Mesenchymal stem cell (in vitro differentiated cells and primary cell): Measurements from ENCODE around the gene LRRC26.

Experiments
- DNase-seq: peaks from one replicate; pipeline ENCODE4 v3.0.0-alpha.2; 2013
- H2AFZ ChIP-seq: one replicate; pipeline ENCODE4 v1.6.1; 2013; ENCODE audit warnings: low read depth, mild to moderate bottlenecking, control low read depth, inconsistent platforms, low read length, moderate library complexity
- H2AK5ac ChIP-seq: 2 replicates; pipeline ENCODE4 v1.6.1; 2013; ENCODE audit warnings: low read length, moderate library complexity, mild to moderate bottlenecking, inconsistent platforms; ENCODE audit not compliant: severe bottlenecking
- H2BK120ac ChIP-seq: one replicate; pipeline ENCODE4 v1.6.1; 2013; ENCODE audit warnings: low read depth, mild to moderate bottlenecking, inconsistent platforms, low read length, moderate library complexity
- H2BK12ac ChIP-seq, 2 experiments: one replicate each; pipeline ENCODE4 v1.6.1; 2013; ENCODE audit warnings: inconsistent platforms in 2 of 2, low read length in 2 of 2, mild to moderate bottlenecking in 2 of 2, moderate library complexity in 2 of 2, control low read depth in 1 of 2
- H2BK15ac ChIP-seq: one replicate; pipeline ENCODE4 v1.6.1; 2013; ENCODE audit warnings: mild to moderate bottlenecking, low read depth, inconsistent platforms; ENCODE audit not compliant: poor library complexity, severe bottlenecking
- H2BK5ac ChIP-seq: 2 replicates; pipeline ENCODE4 v1.6.1; 2013; ENCODE audit warnings: low read depth, mild to moderate bottlenecking, low read length, control low read depth, inconsistent platforms; ENCODE audit not compliant: poor library complexity, severe bottlenecking
- H3K14ac ChIP-seq, 2 experiments: one replicate each; pipeline ENCODE4 v1.6.1; 2013; ENCODE audit warnings: inconsistent platforms in 2 of 2, low read length in 2 of 2, control low read depth in 1 of 2, mild to moderate bottlenecking in 1 of 2, moderate library complexity in 1 of 2
- H3K18ac ChIP-seq, 2 experiments: one replicate each; pipeline ENCODE4 v1.6.1; 2013; ENCODE audit warnings: inconsistent platforms in 2 of 2, low read length in 2 of 2, control low read depth in 1 of 2, low read depth in 1 of 2, mild to moderate bottlenecking in 1 of 2
- H3K23ac ChIP-seq, 2 experiments: one replicate each; pipeline ENCODE4 v1.6.1; 2013; ENCODE audit warnings: inconsistent platforms in 2 of 2, low read length in 2 of 2, mild to moderate bottlenecking in 2 of 2, moderate library complexity in 2 of 2, control low read depth in 1 of 2
- H3K27ac ChIP-seq: 2 replicates; pipeline ENCODE4 v1.5.1; 2013; ENCODE audit warnings: mild to moderate bottlenecking, moderate library complexity, low read length, control low read depth, inconsistent platforms; ENCODE audit not compliant: poor library complexity, severe bottlenecking
- H3K27me3 ChIP-seq, 2 experiments: 2 replicates each; pipeline versions ENCODE4 v1.6.1 to v1.7.0; 2013; ENCODE audit warnings: low read length in 2 of 2, mild to moderate bottlenecking in 2 of 2, moderate library complexity in 2 of 2, control low read depth in 1 of 2, inconsistent platforms in 1 of 2; ENCODE audit not compliant: control insufficient read depth in 1 of 2, insufficient read depth in 1 of 2
- H3K36me3 ChIP-seq, 2 experiments: 2 replicates each; pipeline versions ENCODE4 v1.6.1 to v1.7.0; 2013; ENCODE audit warnings: low read length in 2 of 2, control low read depth in 1 of 2, inconsistent platforms in 1 of 2, low read depth in 1 of 2, mild to moderate bottlenecking in 1 of 2; ENCODE audit not compliant: insufficient read depth in 2 of 2, control insufficient read depth in 1 of 2
- H3K4ac ChIP-seq, 2 experiments: one replicate each; pipeline ENCODE4 v1.6.1; 2013; ENCODE audit warnings: inconsistent platforms in 2 of 2, low read length in 2 of 2, mild to moderate bottlenecking in 2 of 2, moderate library complexity in 2 of 2, control low read depth in 1 of 2, low read depth in 1 of 2
- H3K4me1 ChIP-seq: 2 replicates; pipeline ENCODE4 v1.6.1; 2013; ENCODE audit warnings: low read depth, low read length, control low read depth; ENCODE audit not compliant: control insufficient read depth, insufficient read depth
- H3K4me2 ChIP-seq: 2 replicates; pipeline ENCODE4 v1.6.1; 2013; ENCODE audit warnings: low read length, mild to moderate bottlenecking, inconsistent platforms; ENCODE audit not compliant: poor library complexity, severe bottlenecking
- H3K4me3 ChIP-seq, 2 experiments: 2 replicates each; pipeline versions ENCODE4 v1.5.1 to v1.7.0; 2013; ENCODE audit warnings: low read length in 2 of 2, mild to moderate bottlenecking in 2 of 2, control low read depth in 1 of 2, low read depth in 1 of 2; ENCODE audit not compliant: insufficient read depth in 1 of 2
- H3K79me1 ChIP-seq: replicated peaks from 2 replicates; pipeline ENCODE4 v1.6.1; 2013; ENCODE audit warnings: mild to moderate bottlenecking, control low read depth, low read length, inconsistent platforms; ENCODE audit not compliant: poor library complexity, severe bottlenecking
- H3K9ac ChIP-seq: 2 replicates; pipeline ENCODE4 v1.7.0; 2013; ENCODE audit warnings: mild to moderate bottlenecking, low read length, moderate library complexity
- H3K9me3 ChIP-seq: 2 replicates; pipeline ENCODE4 v1.7.0; 2013; ENCODE audit warnings: mild to moderate bottlenecking, low read length; ENCODE audit not compliant: control insufficient read depth
- H4K8ac ChIP-seq: one replicate; pipeline ENCODE4 v1.6.1; 2013; ENCODE audit warnings: inconsistent platforms, mild to moderate bottlenecking, low read length, moderate library complexity
- H4K91ac ChIP-seq: one replicate; pipeline ENCODE4 v1.6.1; 2013; ENCODE audit warnings: mild to moderate bottlenecking, low read length, inconsistent platforms
- WGBS: methylation state at CpG from one replicate; pipeline ENCODE4 v1.1.7; 2013; ENCODE audit warnings: mixed read lengths; 5-methylcytosine and 5-hydroxymethylcytosine counted together

Gene LRRC26

DNA sequence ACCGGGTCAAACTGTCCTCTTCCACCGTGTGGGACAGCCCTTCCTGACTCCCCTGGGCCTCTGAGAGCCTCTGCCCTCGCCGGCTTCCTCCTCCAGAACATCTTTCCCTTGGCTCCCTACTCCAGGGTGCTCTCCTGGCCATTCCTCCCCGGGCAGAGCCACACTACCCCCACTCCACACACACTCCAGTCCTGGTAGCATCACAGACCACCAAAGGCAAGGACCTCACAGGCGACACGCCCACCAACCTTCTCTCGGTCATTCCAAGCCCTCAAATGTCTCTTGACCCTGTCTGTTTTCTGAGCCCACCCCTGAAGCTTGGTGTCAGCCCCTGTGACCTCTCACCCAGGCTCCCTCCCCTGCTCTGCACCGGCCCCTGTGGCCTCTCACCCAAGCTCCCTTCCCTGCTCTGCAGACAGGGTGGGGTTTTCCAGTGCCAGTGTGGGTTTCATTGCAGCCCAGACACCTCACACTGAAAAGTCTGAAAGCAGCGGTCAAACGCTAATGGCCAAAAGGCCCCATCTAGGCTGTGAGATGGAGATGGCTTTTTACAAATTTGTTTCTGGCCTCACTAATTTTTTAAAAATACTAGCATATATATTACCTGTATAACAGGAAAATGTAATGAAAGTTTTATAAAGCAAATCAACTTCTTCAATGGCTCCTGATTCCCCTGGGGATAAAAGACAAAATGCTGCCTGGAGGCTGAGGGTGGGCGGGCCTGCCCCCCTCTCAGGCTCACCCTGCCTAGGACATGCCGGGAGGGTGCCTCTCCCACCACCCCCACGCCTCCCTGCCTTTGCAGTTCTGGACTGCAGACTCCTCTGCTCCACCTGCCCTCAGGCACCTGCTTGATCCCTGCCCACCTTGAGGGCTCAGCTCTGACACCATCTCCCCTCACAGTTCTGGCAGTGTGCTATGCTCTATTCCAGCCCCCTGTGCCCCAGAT, 10.5 kb downstream of the LRRC26 start:
- no peak overlapping the region for H3K4ac ChIP-seq
- H3K36me3 ChIP-seq, result peaks cover 0 to 4% of the 10 kb centered on the region in 2 experiments
- H3K4me3 ChIP-seq, result no peak overlapping the region
- H2BK12ac ChIP-seq, result no peak overlapping the region
- H2BK15ac ChIP-seq, result no peak overlapping the region
- no peak overlapping the region for H3K18ac ChIP-seq
- DNase-seq, result no peak
- H3K14ac ChIP-seq, result no peak overlapping the region
- WGBS, result 49% methylated on average over 12 of the region's 14 CpGs
- H3K4me2 ChIP-seq, result no peak overlapping the region
- no peaks in the 10 kb centered on the region for H3K79me1 ChIP-seq
- H4K8ac ChIP-seq, result no peak overlapping the region
- no peak overlapping the region for H3K23ac ChIP-seq
- no peak overlapping the region for H2AFZ ChIP-seq
- no peaks in the 10 kb centered on the region for H3K9me3 ChIP-seq
- no peak overlapping the region for H2BK5ac ChIP-seq
- H4K91ac ChIP-seq, result no peak overlapping the region
- no peak overlapping the region for H3K27ac ChIP-seq
- H2BK120ac ChIP-seq, result no peak overlapping the region
- H3K27me3 ChIP-seq, result peaks cover 84 to 92% of the 10 kb centered on the region in 2 experiments
- no peak overlapping the region for H2AK5ac ChIP-seq
- peaks cover 27% of the 10 kb centered on the region for H3K4me1 ChIP-seq
- H3K9ac ChIP-seq, result no peak overlapping the region

DNA sequence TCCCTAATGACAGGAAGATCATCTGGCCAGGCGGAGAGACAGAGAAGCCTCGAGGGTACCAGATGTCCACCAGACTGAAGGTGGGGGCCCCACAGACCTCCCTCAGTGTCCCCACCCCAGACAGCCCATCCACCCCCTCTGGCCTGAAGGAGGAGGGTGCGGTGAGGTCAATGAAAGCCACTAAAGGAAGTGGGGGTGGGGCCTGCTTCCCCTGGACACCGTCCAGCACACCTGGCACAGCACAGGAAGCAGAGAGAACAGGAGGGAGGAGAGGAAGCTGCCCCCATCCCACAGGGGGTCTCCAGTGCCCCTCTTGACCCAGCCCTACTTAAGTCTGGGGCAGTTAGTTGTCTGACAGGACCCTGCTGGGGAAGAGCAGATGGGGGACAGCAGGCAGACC, 11.2 kb downstream of the LRRC26 start:
- Histone ChIP-seq H3K9ac (no peak overlapping the region), H4K8ac (no peak overlapping the region), H3K14ac (no peak overlapping the region), H3K4ac (no peak overlapping the region), H3K4me3 (no peak overlapping the region), H2AK5ac (no peak overlapping the region), H2BK5ac (no peak overlapping the region), H2BK120ac (no peak overlapping the region), H3K9me3 (no peaks in the 10 kb centered on the region), H3K4me1 (peaks cover 27% of the 10 kb centered on the region), H3K18ac (no peak overlapping the region), H4K91ac (no peak overlapping the region), H3K23ac (no peak overlapping the region), H3K36me3 (peaks cover 0 to 4% of the 10 kb centered on the region in 2 experiments), H2AFZ (no peak overlapping the region), H2BK12ac (no peak overlapping the region), H3K27me3 (peaks cover 77 to 85% of the 10 kb centered on the region in 2 experiments), H3K79me1 (no peaks in the 10 kb centered on the region), H3K27ac (no peak overlapping the region), H3K4me2 (no peak overlapping the region), H2BK15ac (no peak overlapping the region)
- DNase-seq, result no peak
- 45% methylated on average over 2 of the region's 4 CpGs for WGBS

- H3K9ac ChIP-seq, result no peak overlapping the region
- H3K4ac ChIP-seq, result no peak overlapping the region
- no peak overlapping the region for H2BK120ac ChIP-seq
- H3K4me2 ChIP-seq, result no peak overlapping the region
- no peak overlapping the region for H3K14ac ChIP-seq
- H2BK12ac ChIP-seq, result no peak overlapping the region
- H4K8ac ChIP-seq, result no peak overlapping the region
- H3K9me3 ChIP-seq, result no peaks in the 10 kb centered on the region
- no peak overlapping the region for H2BK15ac ChIP-seq
- no peak overlapping the region for H3K27ac ChIP-seq
- no peak for DNase-seq
- peaks cover 21% of the 10 kb centered on the region for H3K4me1 ChIP-seq
- H4K91ac ChIP-seq, result no peak overlapping the region
- H3K18ac ChIP-seq, result no peak overlapping the region
- H3K23ac ChIP-seq, result no peak overlapping the region
- H3K79me1 ChIP-seq, result no peaks in the 10 kb centered on the region
- peaks cover 0 to 4% of the 10 kb centered on the region in 2 experiments for H3K36me3 ChIP-seq
- WGBS, result 80% methylated on average over 18 of the region's 19 CpGs
- no peak overlapping the region for H3K4me3 ChIP-seq
- H2AFZ ChIP-seq, result no peak overlapping the region
- no peak overlapping the region for H2AK5ac ChIP-seq
- peaks cover 70 to 77% of the 10 kb centered on the region in 2 experiments for H3K27me3 ChIP-seq
- H2BK5ac ChIP-seq, result no peak overlapping the region
These were observed 12.0 kb downstream of the LRRC26 start for GRCh38 chr9:137157618-137158415.
